Progenitor cell of endocrine pancreas (in vitro differentiated cells): ENCODE measurements around the gene USF3. TPM values are rescaled to one million over a fixed set of nuclear protein-coding genes. Genes with fewer than 3 reads are reported as not detected.

Experiments used
- DNase-seq: peaks from one replicate; pipeline ENCODE4 v3.0.0; 2021; ENCODE audit warnings: low spot score; ENCODE audit not compliant: unreplicated experiment
- H3K27ac Mint-ChIP-seq: 2 replicates; pipeline ENCODE4 v1.8.0; 2021; ENCODE audit warnings: mild to moderate bottlenecking, moderate library complexity, mixed read lengths
- H3K27me3 Mint-ChIP-seq: 2 replicates; pipeline ENCODE4 v1.8.0; 2021; ENCODE audit warnings: mixed read lengths
- H3K36me3 Mint-ChIP-seq: 2 replicates; pipeline ENCODE4 v1.8.0; 2022; ENCODE audit warnings: mixed read lengths; ENCODE audit not compliant: insufficient read depth
- H3K4me1 Mint-ChIP-seq: 2 replicates; pipeline ENCODE4 v1.8.0; 2021; ENCODE audit warnings: low read depth, mixed read lengths
- H3K4me3 Mint-ChIP-seq: 2 replicates; pipeline ENCODE4 v1.8.0; 2021; ENCODE audit warnings: low read depth, mild to moderate bottlenecking, moderate library complexity, mixed read lengths
- H3K9me3 Mint-ChIP-seq: 2 replicates; pipeline ENCODE4 v1.8.0; 2021; ENCODE audit warnings: low read depth, mixed read lengths
- total RNA-seq: library from RNA; stranded (reverse); gene quantifications from 2 replicates; pipeline ENCODE4 v1.2.1, GENCODE V29; 2021
- TF ChIP-seq, protein P1 (sequence below): fragments of 200-600 bp; sonication (generic); IDR thresholded peaks from one replicate; pipeline ENCODE4 v1.5.0; 2021; ENCODE audit warnings: antibody characterized with exemption, mild to moderate bottlenecking; ENCODE audit not compliant: unreplicated experiment

Gene USF3
- total RNA-seq, 1 donor from 2014 or later: 22.3 TPM

DNA sequence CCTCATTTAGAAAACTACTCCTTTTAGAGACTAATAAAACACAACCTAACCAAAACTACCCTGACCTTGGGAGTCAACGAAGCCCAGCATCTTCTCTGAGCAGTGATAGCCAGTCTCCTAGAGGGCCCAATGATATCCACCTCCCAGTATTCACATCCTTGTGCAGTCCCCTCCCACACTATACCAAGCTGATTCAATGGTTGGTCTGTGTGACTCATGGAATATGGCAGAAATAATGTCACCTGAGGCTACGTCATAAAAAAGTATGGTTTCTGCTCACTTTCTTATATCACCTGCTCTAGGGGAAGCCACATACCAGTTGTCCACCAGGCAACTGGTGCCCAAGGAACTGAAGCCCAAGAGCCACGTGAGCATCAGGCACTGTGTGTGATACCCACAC is 21.4 kb upstream of the USF3 start:
- no peaks in the 10 kb centered on the region for H3K27me3 Mint-ChIP-seq
- TF ChIP-seq, protein P1, sequence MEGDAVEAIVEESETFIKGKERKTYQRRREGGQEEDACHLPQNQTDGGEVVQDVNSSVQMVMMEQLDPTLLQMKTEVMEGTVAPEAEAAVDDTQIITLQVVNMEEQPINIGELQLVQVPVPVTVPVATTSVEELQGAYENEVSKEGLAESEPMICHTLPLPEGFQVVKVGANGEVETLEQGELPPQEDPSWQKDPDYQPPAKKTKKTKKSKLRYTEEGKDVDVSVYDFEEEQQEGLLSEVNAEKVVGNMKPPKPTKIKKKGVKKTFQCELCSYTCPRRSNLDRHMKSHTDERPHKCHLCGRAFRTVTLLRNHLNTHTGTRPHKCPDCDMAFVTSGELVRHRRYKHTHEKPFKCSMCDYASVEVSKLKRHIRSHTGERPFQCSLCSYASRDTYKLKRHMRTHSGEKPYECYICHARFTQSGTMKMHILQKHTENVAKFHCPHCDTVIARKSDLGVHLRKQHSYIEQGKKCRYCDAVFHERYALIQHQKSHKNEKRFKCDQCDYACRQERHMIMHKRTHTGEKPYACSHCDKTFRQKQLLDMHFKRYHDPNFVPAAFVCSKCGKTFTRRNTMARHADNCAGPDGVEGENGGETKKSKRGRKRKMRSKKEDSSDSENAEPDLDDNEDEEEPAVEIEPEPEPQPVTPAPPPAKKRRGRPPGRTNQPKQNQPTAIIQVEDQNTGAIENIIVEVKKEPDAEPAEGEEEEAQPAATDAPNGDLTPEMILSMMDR: no peak
- peaks cover 1% of the 10 kb centered on the region for H3K4me1 Mint-ChIP-seq
- H3K4me3 Mint-ChIP-seq: no peak overlapping the region
- no peak overlapping the region for H3K27ac Mint-ChIP-seq
- peaks cover 20% of the 10 kb centered on the region for H3K36me3 Mint-ChIP-seq
- DNase-seq: no peak
- H3K9me3 Mint-ChIP-seq: no peaks in the 10 kb centered on the region

DNA sequence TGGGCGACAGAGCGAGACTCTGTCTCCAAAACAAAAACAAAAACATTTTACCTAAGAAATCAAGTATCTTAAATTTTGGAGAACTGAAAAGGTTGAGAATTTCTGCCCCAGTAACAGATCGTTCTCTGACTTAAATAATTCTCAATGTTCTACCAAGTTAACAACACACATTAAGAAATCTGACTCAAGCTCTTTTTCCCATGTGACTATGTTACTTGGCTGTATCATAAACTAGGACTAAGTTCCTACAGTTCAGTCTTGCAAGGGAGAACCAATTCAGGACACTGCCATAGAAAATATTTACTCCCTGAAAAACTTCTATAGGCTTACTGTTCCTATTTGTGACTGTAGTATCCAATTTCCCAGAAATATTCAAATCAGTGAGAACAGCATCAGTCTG is 20.9 kb upstream of the USF3 start:
- no peak overlapping the region for H3K27ac Mint-ChIP-seq

DNA sequence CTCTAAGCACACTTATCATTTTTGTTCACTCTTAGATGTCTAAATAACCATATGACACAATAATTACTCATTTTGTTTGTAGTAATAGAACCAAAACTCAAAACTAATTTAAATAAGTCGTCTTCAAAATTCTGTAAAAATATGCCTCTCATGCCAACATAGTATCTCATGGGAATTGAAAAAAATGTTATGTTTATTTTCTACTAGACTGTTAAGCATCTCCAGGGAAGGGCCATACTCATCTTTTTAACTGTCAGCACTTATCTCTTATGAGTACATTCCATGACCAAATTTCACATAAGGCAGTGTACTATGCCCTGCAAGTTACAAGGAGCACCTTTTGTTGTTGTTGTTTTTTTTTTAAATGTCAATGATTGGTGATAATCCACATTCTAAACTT is 18.3 kb upstream of the USF3 start:
- DNase-seq: no peak
- H3K4me3 Mint-ChIP-seq: no peak overlapping the region
- peaks cover 14% of the 10 kb centered on the region for H3K36me3 Mint-ChIP-seq
- TF ChIP-seq, protein P1: no peak
- no peaks in the 10 kb centered on the region for H3K9me3 Mint-ChIP-seq
- peaks cover 7% of the 10 kb centered on the region for H3K4me1 Mint-ChIP-seq
- no peaks in the 10 kb centered on the region for H3K27me3 Mint-ChIP-seq
- H3K27ac Mint-ChIP-seq: no peak overlapping the region

More for the DNA sequence above, 20.9 kb upstream of the USF3 start:
- peaks cover 19% of the 10 kb centered on the region for H3K36me3 Mint-ChIP-seq
- no peak for DNase-seq
- H3K9me3 Mint-ChIP-seq: no peaks in the 10 kb centered on the region
- H3K27me3 Mint-ChIP-seq: no peaks in the 10 kb centered on the region
- H3K4me1 Mint-ChIP-seq: peaks cover 5% of the 10 kb centered on the region
- no peak overlapping the region for H3K4me3 Mint-ChIP-seq
- TF ChIP-seq, protein P1: no peak

DNA sequence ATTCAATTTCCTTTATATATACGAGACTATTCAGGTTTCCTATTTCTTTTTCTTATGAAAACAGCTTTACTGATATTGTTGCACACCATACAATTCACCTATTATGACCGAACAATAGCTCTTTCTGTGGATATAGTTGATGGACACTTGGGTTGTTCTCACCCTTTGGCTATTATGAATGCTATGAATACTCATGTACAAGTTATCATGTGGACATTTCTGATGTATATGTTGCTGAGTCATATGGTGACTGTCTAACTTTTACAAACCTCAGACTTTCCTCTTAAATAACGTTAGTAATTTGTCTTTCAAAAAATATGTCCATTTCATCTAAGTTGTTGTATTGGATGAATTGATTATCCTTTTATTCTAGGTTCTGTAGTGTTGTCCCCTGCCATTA is 15.7 kb upstream of the USF3 start:
- TF ChIP-seq, protein P1: no peak
- H3K36me3 Mint-ChIP-seq: peaks cover 8% of the 10 kb centered on the region
- no peaks in the 10 kb centered on the region for H3K9me3 Mint-ChIP-seq
- no peak overlapping the region for H3K4me3 Mint-ChIP-seq
- DNase-seq: no peak
- H3K27ac Mint-ChIP-seq: no peak overlapping the region
- peaks cover 7% of the 10 kb centered on the region for H3K4me1 Mint-ChIP-seq
- H3K27me3 Mint-ChIP-seq: no peaks in the 10 kb centered on the region

DNA sequence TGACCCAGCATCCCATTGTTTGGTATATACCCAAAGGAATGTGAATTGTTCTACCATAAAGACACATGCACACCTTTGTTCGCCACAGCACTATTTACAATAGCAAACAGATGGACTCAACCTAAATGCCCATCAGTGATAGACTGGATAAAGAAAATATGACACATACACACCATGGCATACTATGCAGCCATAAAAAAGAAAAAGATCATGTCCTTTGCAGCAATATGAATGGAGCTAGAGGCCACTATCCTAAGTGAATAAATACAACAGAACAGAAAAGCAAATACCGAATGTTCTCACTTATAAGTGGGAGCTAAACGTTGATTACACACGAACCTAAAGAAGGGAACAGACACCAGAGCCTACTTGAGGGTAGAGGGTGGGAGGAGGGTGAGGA is 11.4 kb upstream of the USF3 start:
- Mint-ChIP-seq H3K36me3 (no peaks in the 10 kb centered on the region), H3K9me3 (no peaks in the 10 kb centered on the region), H3K27ac (no peak overlapping the region), H3K4me3 (no peak overlapping the region), H3K4me1 (peaks cover 8% of the 10 kb centered on the region), H3K27me3 (no peaks in the 10 kb centered on the region)
- TF ChIP-seq, protein P1: no peak
- DNase-seq: no peak
